ENCODE data around the gene PSMD6. TPM values are rescaled to one million over a fixed set of nuclear protein-coding genes. Genes with fewer than 3 reads are reported as not detected.

PSMD6 gene
- total RNA-seq, 1 donor from 2014 or later = 124 TPM

GRCh38 chr3:63976872-63977200 is 46.5 kb downstream of the PSMD6 start:
- DNase-seq (ENCODE audit: low read depth) = no peak

DNA sequence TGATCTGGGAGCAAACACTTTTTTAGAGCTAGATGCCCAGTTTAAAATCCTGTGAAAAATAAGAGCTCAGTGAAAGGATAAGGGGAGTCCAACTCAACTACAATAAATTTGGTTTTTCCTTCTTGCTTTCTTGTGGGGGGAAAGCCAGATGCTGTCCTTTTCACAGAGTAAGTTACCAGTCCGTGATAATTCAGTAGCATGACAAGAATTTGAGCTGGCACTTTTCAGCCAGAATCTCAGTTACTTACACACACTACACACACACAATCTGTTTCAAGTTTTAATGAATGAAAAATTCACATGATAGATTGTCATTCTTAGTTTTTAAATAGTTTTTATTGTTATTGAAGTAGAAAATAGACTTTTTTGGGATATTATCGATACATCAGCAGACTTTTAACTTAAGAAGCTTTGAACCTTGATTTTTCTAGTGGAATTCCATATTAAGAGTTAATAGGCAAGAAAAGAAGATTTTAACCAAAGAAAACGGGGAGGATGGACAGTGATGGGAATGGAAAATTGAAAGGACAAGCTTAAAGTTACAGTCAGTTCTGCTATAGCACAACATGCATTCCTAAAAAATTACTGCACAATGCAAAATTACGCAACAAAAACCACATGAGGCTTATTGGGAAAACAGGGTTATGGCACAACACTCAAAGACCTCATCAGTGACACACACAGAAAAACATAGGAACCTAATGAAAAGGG is 47.0 kb downstream of the PSMD6 start:
- DNase-seq (ENCODE audit: low read depth) = peak; percentile 91

DNA sequence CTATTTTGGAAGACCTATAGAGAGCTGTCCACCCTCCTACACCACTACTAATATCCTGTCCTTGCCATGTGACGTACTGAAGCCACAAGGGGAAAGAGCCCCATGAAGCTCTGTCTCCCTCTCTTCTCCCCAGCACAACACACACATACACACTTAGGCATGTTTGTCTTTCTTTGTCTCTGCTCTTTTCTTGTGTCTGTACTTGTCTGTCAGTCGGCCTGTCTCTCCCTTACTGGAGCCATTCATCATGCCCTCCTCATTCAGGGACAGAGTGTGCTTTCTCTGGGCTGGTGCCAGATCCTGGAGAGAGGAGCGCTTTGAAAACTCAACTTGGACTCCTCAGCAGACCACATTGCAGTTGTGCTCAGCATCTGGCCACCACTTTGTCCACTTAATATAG is 47.6 kb downstream of the PSMD6 start:
- DNase-seq (ENCODE audit: low read depth) = no peak

- no peak for DNase-seq (ENCODE audit: low read depth)
Observed at GRCh38 chr3:63974451-63974850, 48.8 kb downstream of the PSMD6 start.

- no peak for DNase-seq (ENCODE audit: low read depth)
Observed at GRCh38 chr3:63973406-63973805, 49.9 kb downstream of the PSMD6 start.

DNA sequence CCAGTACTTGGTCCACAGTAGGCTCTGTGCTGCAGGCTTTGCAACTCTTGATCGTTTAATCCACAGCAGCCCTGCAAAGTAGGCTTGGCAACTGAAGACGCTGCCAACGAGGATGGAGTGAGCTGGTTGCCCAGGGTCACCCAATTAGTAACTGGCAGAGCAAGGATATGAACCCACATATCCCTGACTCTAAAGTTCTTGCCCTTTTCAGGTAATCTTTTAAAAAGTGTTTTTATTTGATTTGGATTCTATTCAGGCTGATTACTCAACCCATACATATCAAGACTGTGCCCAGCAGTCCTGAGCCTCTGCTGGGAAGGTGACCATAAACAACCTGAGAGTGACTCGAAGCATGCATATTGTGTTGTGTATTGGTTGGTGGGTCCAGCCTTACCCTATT is 50.3 kb downstream of the PSMD6 start:
- DNase-seq (ENCODE audit: low read depth) = no peak

GRCh38 chr3:63972196-63972595 is 51.1 kb downstream of the PSMD6 start:
- peak; percentile 78 for DNase-seq (ENCODE audit: low read depth)

GRCh38 chr3:63970631-63971475 is 52.4 kb downstream of the PSMD6 start:
- no peak for DNase-seq (ENCODE audit: low read depth)

GRCh38 chr3:63969876-63970275 is 53.4 kb downstream of the PSMD6 start:
- no peak for DNase-seq (ENCODE audit: low read depth)

DNA sequence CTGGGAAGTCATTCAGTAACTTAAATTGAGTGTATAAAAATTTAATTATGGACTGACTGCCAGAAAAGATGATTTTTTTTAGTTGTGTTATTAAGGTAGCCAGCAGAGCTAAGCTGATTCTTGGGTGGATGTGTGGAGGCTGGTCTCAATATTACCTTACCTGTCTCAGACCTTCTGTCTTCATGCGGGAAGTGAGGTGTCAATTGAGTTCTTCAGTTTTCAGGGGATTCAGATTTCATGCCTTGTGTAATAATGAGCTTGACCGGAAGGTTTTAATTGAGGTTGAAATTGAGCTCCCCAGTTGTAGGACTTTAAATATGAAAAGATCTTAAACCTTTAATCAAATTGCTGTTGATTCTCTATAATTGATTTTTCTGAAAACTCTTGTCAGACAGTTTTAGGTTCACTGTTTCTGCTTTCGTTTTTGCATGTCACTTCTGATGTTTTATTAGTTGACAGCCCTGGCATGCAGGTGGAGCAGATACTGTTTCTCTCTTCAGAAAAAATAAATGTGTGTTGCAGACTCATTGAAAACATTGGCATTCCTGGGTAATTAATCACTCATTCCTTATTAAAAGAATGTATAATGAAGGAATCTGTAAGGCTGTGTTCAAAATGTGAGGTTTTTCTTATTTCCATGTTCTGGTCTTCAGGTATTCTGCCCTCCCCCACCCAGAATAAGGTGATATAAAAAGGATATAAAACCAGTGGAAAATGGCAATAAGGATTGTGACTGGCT is 54.5 kb downstream of the PSMD6 start:
- DNase-seq (ENCODE audit: low read depth) = peak; percentile 82

GRCh38 chr3:63967675-63968611 is 55.4 kb downstream of the PSMD6 start:
- DNase-seq (ENCODE audit: low read depth) = peak; percentile 86

DNA sequence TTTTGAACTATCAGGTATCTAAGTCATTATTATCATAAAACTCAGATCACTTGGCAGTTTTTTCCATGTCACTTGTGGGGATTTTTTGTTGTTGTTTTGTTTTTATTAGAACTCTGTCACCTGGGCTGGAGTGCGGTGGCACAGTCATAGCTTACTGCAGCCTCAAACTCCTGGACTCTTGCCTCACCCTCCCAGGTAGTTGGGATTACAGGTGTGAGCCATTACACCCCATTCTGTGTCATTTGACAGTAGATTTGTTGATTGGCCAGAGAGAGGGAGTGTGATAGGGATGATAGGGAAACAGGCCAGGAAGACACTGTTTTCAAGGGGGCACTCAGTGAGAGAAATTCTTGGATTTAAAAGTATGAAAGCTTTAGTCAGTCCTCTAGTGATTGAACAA is 56.4 kb downstream of the PSMD6 start:
- DNase-seq (ENCODE audit: low read depth) = no peak

DNA sequence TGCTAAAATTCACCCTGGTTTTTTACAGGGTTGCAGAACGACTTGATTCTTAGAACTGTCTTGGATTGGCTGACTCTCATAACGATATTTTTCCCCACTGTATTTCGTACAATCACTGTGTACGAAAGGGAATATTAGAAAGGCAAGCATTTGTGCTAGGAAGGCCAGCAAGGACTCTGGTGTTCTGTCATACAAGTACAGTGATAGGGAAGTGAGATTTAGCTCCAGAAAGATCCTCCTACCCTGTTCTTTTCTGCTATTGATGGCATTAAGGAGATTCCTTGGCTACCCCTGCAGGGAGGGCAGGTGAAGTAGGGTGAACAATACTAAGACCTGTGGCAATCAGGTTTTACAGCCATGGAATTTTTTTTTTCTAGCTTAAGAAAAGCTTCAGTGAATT is 57.3 kb downstream of the PSMD6 start:
- DNase-seq (ENCODE audit: low read depth) = no peak

DNA sequence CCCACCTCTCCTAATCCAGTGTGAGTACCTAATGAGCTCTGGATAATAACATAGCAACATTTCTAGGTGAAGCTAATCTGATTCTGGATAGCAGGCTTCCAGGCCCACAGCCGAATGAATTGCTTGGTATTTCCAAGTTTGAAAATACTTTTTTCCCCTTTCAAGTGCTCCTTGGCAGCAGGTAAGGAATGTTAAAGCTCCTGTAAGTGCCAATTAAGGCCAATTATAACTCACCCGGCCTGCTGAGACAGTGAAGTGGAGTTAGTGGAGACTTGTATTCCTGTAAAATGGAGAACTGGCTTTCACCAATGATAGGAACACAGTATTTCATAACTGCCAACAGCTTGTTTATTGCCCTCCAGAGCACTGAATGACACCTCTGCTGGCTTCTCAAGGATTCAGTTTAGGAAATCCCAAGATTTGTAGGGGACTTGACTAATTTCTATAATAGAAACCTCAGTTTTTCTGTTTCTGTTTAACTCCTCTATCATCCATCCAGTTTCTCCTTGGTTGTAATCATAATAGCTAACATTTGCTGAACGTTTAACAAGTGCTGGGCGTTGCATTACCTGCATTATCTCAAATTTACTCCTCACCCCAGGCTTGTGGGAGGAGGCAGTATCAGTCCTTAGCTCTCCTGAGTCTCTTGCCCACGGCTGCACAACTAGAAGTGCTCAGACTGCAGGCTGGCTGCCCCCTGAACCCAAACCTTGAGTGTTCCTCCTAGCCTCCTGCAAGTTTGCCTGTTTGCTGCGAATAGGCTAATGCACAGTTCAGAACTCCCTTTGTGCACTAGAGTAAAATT is 58.4 kb downstream of the PSMD6 start:
- DNase-seq (ENCODE audit: low read depth) = no peak

DNA sequence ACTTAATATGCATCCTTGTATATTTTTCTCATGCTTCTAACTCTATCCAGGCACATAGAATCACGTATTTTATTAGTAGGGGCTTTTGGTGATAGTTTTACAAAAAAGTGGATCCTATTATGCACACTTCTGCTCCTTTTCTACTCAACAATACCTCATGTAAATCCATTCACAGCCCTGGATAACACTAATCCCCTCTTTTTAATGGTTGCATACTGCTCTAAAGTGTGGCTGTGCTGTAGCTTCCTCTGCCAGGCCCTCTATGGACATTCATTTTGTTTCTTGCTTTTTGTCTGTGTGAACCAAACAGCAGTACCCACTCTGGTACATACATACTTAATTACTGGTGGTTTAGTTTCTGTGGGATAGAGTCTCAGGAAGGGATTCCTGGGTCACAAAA is 59.8 kb downstream of the PSMD6 start:
- DNase-seq (ENCODE audit: low read depth) = no peak

- DNase-seq (ENCODE audit: low read depth) = peak; percentile 77
Observed at GRCh38 chr3:63961891-63962290, 61.4 kb downstream of the PSMD6 start.
